ENCODE data around the gene ACP1.

Gene ACP1

GRCh38 chr2:280650-281110 lies 15.9 kb downstream of the ACP1 start:
- no peak for DNase-seq (ENCODE audit: low spot score)

- DNase-seq (ENCODE audit: low spot score) = no peak
Measured at GRCh38 chr2:281381-281780, 16.6 kb downstream of the ACP1 start.

- no peak for DNase-seq (ENCODE audit: low spot score)
Measured at GRCh38 chr2:282371-283263, 17.9 kb downstream of the ACP1 start.

GRCh38 chr2:283996-284794 lies 19.4 kb downstream of the ACP1 start:
- DNase-seq (ENCODE audit: low spot score) = no peak

GRCh38 chr2:284896-285492 lies 20.2 kb downstream of the ACP1 start:
- no peak for DNase-seq (ENCODE audit: low spot score)

- no peak for DNase-seq (ENCODE audit: low spot score)
Measured at GRCh38 chr2:285531-285930, 20.8 kb downstream of the ACP1 start.

- no peak for DNase-seq (ENCODE audit: low spot score)
Measured at GRCh38 chr2:286035-286434, 21.3 kb downstream of the ACP1 start.

GRCh38 chr2:286774-287392 lies 22.1 kb downstream of the ACP1 start:
- no peak for DNase-seq (ENCODE audit: low spot score)

GRCh38 chr2:287471-287885 lies 22.7 kb downstream of the ACP1 start:
- DNase-seq (ENCODE audit: low spot score) = no peak

GRCh38 chr2:287911-288757 lies 23.4 kb downstream of the ACP1 start, which contains the start of gene ALKAL2:
ALKAL2 (minus strand) TSS chr2:288091; CDS start chr2:287835, 256 bp downstream.
- DNase-seq (ENCODE audit: low spot score) = no peak

GRCh38 chr2:288758-289361 lies 24.1 kb downstream of the ACP1 start:
- no peak for DNase-seq (ENCODE audit: low spot score)

- DNase-seq (ENCODE audit: low spot score) = no peak
Measured at GRCh38 chr2:289362-290089, 24.8 kb downstream of the ACP1 start.

- peak; percentile 45 for DNase-seq (ENCODE audit: low spot score)
Measured at GRCh38 chr2:290090-290722, 25.5 kb downstream of the ACP1 start.

GRCh38 chr2:295090-295489 lies 30.3 kb downstream of the ACP1 start:
- no peak for DNase-seq (ENCODE audit: low spot score)

- DNase-seq (ENCODE audit: low spot score) = no peak
Measured at GRCh38 chr2:296354-296753, 31.6 kb downstream of the ACP1 start.

- no peak for DNase-seq (ENCODE audit: low spot score)
Measured at GRCh38 chr2:305366-305765, 40.6 kb downstream of the ACP1 start.

GRCh38 chr2:309148-309953 lies 44.6 kb downstream of the ACP1 start:
- DNase-seq (ENCODE audit: low spot score) = no peak

- DNase-seq (ENCODE audit: low spot score) = no peak
Measured at GRCh38 chr2:309954-310510, 45.3 kb downstream of the ACP1 start.
